AG09309 (cell line): Measurements from ENCODE around the gene GPR25.

Source experiments
- DNase-seq: peaks from one replicate; pipeline ENCODE4 v3.0.0-alpha.2; 2010; ENCODE audit warnings: low read depth
- H3K4me3 ChIP-seq: 2 replicates; pipeline ENCODE4 v1.5.1; 2011; ENCODE audit warnings: mild to moderate bottlenecking, low read depth, low read length, moderate library complexity; ENCODE audit not compliant: control insufficient read depth
- TF ChIP-seq, protein P1 (sequence below): IDR thresholded peaks from 2 replicates; pipeline ENCODE4 v1.5.1; 2011; ENCODE audit warnings: mild to moderate bottlenecking, low read depth, low read length, inconsistent platforms; ENCODE audit not compliant: insufficient read depth, control insufficient read depth; ENCODE audit errors: missing control alignments

GPR25 gene

DNA sequence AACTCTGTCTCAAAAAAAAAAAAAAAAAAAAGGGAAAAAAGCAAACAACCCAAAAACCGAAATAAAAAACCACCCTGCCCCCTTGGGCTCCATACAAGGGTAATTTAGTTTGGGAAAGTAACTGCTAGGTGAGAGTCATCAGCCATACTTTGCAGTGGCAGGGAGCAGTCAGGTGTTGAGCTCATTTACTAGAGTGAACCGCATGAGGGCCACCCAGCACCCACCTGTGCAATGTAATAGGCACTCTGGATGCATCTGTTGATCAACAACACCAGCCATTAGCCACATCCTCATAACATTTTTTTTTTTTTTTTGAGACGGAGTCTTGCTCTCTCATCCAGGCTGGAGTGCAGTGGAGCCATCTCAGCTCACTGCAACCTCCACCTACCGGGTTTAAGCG lies 31.0 kb downstream of the GPR25 start:
- TF ChIP-seq, protein P1, sequence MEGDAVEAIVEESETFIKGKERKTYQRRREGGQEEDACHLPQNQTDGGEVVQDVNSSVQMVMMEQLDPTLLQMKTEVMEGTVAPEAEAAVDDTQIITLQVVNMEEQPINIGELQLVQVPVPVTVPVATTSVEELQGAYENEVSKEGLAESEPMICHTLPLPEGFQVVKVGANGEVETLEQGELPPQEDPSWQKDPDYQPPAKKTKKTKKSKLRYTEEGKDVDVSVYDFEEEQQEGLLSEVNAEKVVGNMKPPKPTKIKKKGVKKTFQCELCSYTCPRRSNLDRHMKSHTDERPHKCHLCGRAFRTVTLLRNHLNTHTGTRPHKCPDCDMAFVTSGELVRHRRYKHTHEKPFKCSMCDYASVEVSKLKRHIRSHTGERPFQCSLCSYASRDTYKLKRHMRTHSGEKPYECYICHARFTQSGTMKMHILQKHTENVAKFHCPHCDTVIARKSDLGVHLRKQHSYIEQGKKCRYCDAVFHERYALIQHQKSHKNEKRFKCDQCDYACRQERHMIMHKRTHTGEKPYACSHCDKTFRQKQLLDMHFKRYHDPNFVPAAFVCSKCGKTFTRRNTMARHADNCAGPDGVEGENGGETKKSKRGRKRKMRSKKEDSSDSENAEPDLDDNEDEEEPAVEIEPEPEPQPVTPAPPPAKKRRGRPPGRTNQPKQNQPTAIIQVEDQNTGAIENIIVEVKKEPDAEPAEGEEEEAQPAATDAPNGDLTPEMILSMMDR, result no peak
- no peak for DNase-seq
- H3K4me3 ChIP-seq, result no peak overlapping the region

DNA sequence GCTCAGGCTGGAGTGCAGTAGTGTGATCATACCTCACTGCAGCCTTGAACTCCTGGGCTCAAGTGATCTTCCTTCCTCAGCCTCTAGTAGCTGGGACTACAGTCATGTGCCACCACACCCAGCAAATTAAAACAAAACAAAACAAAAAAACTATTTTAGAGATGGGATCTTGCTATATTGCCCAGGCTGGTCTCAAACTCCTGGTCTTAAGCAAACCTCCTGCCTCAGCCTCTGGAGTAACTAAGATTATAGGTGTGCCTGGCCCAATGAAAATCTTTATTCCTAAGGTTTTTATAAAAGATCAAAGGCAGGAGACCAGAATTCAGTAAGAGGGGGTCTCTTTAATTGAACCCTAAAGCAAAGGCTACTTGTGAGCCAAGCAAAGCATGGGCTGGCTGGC lies 32.0 kb downstream of the GPR25 start:
- DNase-seq, result no peak
- no peak overlapping the region for H3K4me3 ChIP-seq
- TF ChIP-seq, protein P1, result no peak

DNA sequence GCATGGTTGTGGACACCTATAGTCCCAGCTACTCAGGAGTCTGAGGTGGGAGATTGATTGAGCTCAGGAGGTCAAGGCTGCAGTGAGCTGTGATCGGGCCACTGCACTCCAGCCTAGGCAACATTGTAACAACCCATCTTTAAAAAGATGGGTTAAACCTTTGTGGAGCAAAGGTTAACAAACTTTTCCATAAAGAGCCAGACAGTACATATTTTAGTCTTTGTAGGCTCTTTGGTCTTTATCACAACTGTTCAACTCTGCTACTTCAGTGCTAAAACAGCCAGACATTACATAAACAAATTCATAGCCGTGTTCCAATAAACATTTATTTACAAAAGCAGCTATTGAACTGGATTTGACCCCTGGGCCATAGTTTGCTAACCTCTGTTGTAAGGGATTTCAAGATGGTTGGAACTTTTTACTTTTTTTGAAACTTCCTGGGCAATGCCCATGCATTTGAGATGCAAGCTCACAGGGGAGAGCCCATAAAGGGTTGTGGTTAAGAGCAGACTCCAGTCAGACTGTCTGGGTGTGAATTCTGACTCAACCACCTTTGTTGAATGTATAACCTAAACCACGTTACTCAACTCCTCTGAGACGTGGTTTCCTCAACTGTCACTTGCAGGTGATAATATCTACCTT lies 32.8 kb downstream of the GPR25 start:
- no peak overlapping the region for H3K4me3 ChIP-seq
- TF ChIP-seq, protein P1, result no peak
- DNase-seq, result no peak

DNA sequence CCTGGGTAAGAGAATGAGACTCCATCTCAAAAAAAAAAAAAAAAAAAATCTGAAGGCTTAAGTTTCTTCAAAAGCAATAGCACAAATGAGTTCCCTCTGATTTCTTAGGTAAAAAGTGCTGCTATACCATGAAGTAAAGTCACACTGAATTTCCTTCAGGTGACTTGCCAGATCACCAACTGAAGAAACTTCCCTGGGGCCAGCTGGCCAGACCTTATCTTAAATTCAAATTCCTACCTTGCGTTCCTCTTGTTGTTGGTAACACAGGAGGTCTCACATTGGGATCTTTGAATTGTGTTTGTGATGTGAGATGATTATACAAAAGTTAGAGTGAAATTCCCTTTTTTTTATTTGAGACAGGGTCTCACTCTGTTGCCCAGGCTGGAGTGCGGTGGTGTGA lies 33.7 kb downstream of the GPR25 start:
- TF ChIP-seq, protein P1, result no peak
- DNase-seq, result no peak
- no peak overlapping the region for H3K4me3 ChIP-seq

DNA sequence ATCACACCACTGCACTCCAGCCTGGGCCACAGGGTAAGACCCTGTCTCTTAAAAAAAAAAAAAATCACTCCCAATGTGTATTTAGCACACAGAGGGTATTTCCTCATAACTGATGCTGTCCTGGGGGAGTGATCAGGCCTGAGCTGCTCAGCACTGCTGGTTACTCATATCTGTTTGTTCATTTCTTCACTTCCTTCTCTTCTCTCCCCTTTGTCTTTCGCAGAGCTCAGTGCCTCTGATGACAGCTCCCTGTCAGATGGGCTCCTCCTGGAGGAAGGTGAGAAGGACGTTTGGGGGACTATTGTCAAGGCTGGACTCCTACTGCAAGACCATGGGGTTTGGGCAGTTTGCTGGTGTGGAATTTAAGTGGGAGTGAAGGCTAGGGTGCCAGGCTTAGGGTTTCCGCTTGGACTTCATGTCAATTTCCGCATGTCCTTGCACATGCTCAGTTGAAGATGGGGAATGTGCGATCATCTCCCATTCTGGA lies 34.9 kb downstream of the GPR25 start:
- TF ChIP-seq, protein P1, result no peak
- DNase-seq, result no peak
- H3K4me3 ChIP-seq, result no peak overlapping the region

DNA sequence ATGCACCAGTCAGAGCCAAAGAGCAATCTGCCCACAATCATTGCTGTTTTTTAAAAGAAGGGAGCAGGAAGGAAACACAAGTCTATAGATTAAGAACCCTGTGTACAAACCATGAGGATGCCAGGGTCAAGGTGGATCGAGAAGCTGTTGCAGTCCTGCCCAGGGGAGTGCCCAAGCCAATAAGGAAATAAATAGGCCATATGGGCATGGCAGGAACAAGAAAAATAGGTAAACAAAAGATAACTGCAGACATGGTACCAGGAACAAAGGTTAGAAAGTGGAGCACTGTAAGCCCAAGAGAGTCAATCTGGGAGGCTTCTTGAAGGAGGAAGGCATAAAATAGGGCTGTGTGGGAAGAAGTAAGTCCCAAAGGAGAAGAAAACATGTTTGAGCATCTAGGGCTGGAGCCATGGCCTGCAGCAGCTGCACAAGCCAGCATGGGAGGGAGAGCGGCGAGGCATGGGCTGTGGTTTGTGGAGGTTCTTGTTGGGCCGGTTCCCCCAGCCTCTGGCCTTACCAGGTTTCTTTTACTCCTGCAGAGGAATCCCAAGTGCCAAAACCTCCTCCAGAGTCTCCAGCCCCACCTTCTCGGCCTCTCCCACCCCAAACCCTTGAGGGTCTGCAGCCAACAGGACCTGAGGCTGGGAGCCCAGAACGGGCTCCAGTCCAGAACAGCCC lies 35.5 kb downstream of the GPR25 start:
- no peak for DNase-seq
- TF ChIP-seq, protein P1, result no peak
- no peak overlapping the region for H3K4me3 ChIP-seq
